Tibial nerve (tissue), 4 donors: ENCODE results near the gene CHST15. TPM values are rescaled to one million over a fixed set of nuclear protein-coding genes. Genes with fewer than 3 reads are reported as not detected.

Experiments used
- DNase-seq, 2 donors: peaks; one replicate each; pipeline ENCODE4 v3.0.0-alpha.2; 2019; ENCODE audit warnings: low spot score in 2 of 2
- H3K27ac ChIP-seq, 4 donors: fragments of 200-600 bp; sonication (generic) in 3 of 4; one replicate each; pipeline ENCODE4 v1.5.1; 2017 to 2019; ENCODE audit warnings: mild to moderate bottlenecking in 1 of 4
- H3K27me3 ChIP-seq, 2 donors: fragments of 200-600 bp; sonication (generic) in 1 of 2; one replicate each; pipeline versions ENCODE4 v1.5.1 to v1.6.0; 2017 to 2019
- H3K36me3 ChIP-seq, 3 donors: fragments of 200-600 bp; sonication (generic); one replicate each; pipeline ENCODE4 v1.5.1; 2018 to 2019
- H3K4me1 ChIP-seq, 4 donors: fragments of 200-600 bp; sonication (generic) in 3 of 4; one replicate each; pipeline ENCODE4 v1.5.1; 2017 to 2019
- H3K4me3 ChIP-seq, 4 donors: fragments of 200-600 bp; sonication (generic) in 3 of 4; one replicate each; pipeline ENCODE4 v1.5.1; 2017 to 2019; ENCODE audit warnings: mild to moderate bottlenecking in 1 of 4, moderate library complexity in 1 of 4
- H3K9me3 ChIP-seq, 4 donors: fragments of 200-600 bp; sonication (generic) in 3 of 4; one replicate each; pipeline ENCODE4 v1.5.1; 2017 to 2019
- EP300 ChIP-seq, 2 donors: sonication (generic); formaldehyde crosslinking; IDR thresholded peaks; one replicate each; pipeline ENCODE4 v1.6.1; 2017; ENCODE audit warnings: antibody characterized with exemption in 2 of 2, mild to moderate bottlenecking in 1 of 2
- POLR2A ChIP-seq, 2 donors: fragments of 450-650 bp; IDR thresholded peaks; one replicate each; pipeline ENCODE4 v1.6.1; 2017; ENCODE audit warnings: antibody characterized with exemption in 2 of 2, mild to moderate bottlenecking in 2 of 2, moderate library complexity in 2 of 2
- WGBS, 2 donors: methylation state at CpG; one replicate each; pipeline ENCODE4 v1.1.5; 2018; 5-methylcytosine and 5-hydroxymethylcytosine counted together
- total RNA-seq, 4 donors: library from RNA; depleted of rRNA; stranded (reverse); fragments of >200 nt; gene quantifications; one replicate each; pipeline ENCODE4 v1.1.0, GENCODE V29; 2016
- TF ChIP-seq, protein P1 (sequence below), 5 experiments: fragments of 200-600 bp in 3 of 5; fragments of 450-650 bp in 2 of 5; sonication (generic) in 3 of 5; IDR thresholded peaks; one replicate each; pipeline ENCODE4 v1.5.1; 2016 to 2019; ENCODE audit warnings: antibody characterized with exemption in 5 of 5, mild to moderate bottlenecking in 3 of 5, moderate library complexity in 2 of 5

CHST15 gene
- total RNA-seq, 4 donors from 2014 or later = 29.8 to 45.6 (median 34.3) TPM

DNA sequence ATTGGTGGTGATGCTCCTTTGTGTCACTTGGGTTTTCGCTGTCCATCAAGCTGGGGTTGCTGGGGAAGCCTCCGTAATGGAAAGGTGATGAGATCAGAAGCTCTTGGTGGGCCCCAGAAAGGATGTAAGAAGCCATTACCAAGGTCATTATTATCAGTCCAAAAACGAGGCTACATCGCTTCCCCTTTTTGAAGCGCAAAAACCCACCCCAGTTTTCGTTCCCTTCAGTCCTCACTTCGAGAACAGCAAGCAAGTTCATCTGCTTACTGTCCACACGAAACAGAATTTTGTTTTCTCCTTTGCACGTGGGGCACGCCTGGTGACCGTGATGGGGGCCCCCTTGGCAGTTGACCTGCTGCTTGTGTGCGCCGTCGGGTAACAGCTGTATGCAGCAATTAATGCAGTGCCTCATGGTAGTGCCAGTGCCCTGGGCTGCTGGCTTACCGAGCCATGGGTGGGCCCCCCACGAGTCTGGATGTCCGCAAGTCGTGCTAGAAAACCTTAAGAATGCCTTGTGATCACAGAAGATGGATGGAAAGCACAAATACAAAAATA, 47.5 kb downstream of the CHST15 start:
- Histone ChIP-seq H3K27me3 (no peaks in the 10 kb centered on the region), H3K4me1 (peaks cover 0 to 33% (median 9%) of the 10 kb centered on the region in 4 donors), H3K4me3 (no peak overlapping the region), H3K9me3 (peaks cover 0 to 3% (median 0%) of the 10 kb centered on the region in 4 donors), H3K27ac (no peak overlapping the region), H3K36me3 (peaks cover 0 to 19% (median 0%) of the 10 kb centered on the region in 3 donors)
- DNase-seq = no peak
- WGBS, 2 donors = 88 to 90% methylated on average over 18 of the region's 18 CpGs
- TF ChIP-seq, protein P1, sequence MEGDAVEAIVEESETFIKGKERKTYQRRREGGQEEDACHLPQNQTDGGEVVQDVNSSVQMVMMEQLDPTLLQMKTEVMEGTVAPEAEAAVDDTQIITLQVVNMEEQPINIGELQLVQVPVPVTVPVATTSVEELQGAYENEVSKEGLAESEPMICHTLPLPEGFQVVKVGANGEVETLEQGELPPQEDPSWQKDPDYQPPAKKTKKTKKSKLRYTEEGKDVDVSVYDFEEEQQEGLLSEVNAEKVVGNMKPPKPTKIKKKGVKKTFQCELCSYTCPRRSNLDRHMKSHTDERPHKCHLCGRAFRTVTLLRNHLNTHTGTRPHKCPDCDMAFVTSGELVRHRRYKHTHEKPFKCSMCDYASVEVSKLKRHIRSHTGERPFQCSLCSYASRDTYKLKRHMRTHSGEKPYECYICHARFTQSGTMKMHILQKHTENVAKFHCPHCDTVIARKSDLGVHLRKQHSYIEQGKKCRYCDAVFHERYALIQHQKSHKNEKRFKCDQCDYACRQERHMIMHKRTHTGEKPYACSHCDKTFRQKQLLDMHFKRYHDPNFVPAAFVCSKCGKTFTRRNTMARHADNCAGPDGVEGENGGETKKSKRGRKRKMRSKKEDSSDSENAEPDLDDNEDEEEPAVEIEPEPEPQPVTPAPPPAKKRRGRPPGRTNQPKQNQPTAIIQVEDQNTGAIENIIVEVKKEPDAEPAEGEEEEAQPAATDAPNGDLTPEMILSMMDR (IDR thresholded peaks at IDR 0.05) = no peak
- no peak for TF ChIP-seq EP300 (IDR thresholded peaks at IDR 0.05)
- no peak for TF ChIP-seq POLR2A (IDR thresholded peaks at IDR 0.05)

DNA sequence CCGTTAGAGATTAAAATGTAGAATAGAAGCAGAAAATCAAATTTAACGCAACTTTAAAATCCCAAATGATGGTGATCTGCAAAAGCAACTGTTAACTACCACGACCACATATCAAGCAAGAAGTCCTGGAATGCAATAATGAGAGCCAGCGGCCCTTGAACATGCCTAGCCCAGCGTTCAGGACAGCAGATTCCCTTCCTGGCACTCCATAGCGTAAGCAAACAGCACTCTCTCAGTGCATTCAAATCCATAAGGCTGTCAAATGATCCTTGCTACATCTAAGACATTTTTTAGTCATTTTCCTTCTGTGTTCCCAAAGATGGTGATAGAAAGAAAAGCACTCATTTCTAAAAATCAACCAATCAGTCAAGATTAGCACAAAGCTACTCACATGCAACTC, 48.1 kb downstream of the CHST15 start:
- Histone ChIP-seq H3K4me3 (no peak overlapping the region), H3K4me1 (peaks cover 0 to 33% (median 9%) of the 10 kb centered on the region in 4 donors), H3K27me3 (no peaks in the 10 kb centered on the region), H3K9me3 (peaks cover 0 to 3% (median 0%) of the 10 kb centered on the region in 4 donors), H3K36me3 (peaks cover 0 to 19% (median 0%) of the 10 kb centered on the region in 3 donors), H3K27ac (no peak overlapping the region)
- DNase-seq = no peak
- WGBS, 2 donors = 76 to 78% methylated on average over 6 of the region's 6 CpGs
- no peak for TF ChIP-seq EP300 (IDR thresholded peaks at IDR 0.05)
- TF ChIP-seq POLR2A (IDR thresholded peaks at IDR 0.05) = no peak
- TF ChIP-seq, protein P1 (IDR thresholded peaks at IDR 0.05) = no peak

DNA sequence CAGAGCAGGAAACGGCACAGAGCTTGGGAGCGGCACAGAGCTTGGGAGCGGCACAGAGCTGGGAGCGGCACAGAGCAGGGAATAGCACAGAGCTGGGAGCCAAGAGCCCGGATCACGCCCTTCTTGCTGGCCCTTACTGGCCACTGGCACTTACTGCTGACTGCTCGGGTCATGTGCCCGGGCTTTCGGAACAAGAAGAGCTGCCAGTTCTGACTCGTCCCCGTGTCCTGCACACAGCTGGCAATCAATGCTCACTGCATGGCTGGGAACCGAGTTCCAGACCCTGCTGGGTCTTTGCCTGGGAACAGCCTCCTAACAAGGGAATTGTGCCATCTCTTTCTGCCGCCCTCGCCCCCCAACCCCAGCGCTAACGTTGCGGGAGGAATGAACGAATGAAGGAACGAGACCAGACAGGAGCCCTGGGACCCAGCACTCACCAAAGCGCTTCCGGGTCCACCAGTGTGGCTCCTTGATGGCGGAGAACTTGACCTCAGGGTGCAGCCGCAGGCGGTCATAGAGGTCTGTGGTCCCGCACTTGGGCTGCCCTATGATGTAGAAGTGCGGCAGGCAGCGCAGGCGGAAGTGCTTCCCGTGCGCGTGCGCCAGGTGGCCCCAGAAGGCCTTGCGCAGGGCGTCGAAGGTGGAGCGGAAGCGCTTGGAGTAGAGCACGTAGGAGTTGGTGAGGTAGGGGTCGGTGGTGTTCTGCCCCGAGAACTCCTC, 49.1 kb downstream of the CHST15 start:
- WGBS, 2 donors = 91 to 93% methylated on average over 40 of the region's 40 CpGs
- DNase-seq = no peak

DNA sequence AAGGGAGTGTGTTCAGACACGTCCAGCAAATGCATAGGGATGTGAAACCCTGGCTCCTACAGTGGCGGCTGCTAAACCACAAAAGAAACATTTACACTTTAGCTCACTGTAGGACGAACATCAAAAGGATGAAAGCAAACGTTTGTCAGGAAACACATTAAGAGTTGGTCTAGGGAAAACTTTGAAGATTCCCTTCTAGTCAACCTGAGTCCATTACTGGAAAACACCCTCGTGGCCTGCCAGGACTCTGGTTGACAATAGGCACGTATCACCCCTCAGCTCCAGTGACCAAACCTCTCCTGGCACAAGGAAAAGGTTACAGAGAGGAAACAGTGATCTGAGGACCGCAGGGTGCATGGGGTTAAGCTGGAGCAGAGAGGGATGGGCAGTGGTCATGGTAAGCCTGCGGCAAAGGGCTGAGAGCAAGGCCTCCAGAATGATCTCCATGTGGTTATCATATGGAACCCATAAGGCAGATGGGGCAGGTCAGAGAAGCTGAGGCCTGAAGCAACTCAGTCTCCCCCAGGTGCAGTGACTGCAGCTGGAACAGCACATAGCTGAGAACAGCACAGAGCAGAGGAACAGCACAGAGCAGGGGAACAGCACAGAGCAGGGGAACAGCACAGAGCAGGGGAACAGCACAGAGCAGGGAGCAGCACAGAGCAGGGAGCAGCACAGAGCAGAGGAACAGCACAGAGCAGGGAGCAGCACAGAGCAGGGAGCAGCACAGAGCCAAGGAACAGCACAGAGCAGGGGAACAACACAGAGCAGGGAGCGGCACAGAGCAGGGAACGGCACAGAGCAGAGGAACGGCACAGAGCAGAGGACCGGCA, 49.9 kb downstream of the CHST15 start:
- H3K27me3 ChIP-seq = no peaks in the 10 kb centered on the region
- no peak overlapping the region for H3K4me3 ChIP-seq
- peaks cover 0 to 3% (median 0%) of the 10 kb centered on the region in 4 donors for H3K9me3 ChIP-seq
- TF ChIP-seq EP300 (IDR thresholded peaks at IDR 0.05) = no peak
- TF ChIP-seq, protein P1 (IDR thresholded peaks at IDR 0.05) = no peak
- TF ChIP-seq POLR2A (IDR thresholded peaks at IDR 0.05) = no peak
- DNase-seq = no peak
- H3K27ac ChIP-seq = no peak overlapping the region
- WGBS, 2 donors = 54 to 62% methylated on average over 12 of the region's 12 CpGs
- H3K4me1 ChIP-seq = peaks cover 0 to 30% (median 5%) of the 10 kb centered on the region in 4 donors
- H3K36me3 ChIP-seq = peaks cover 0 to 28% (median 0%) of the 10 kb centered on the region in 3 donors

More for the DNA sequence above, 49.1 kb downstream of the CHST15 start:
- H3K9me3 ChIP-seq = peaks cover 0 to 3% (median 0%) of the 10 kb centered on the region in 4 donors
- H3K4me1 ChIP-seq = peaks cover 0 to 33% (median 7%) of the 10 kb centered on the region in 4 donors
- H3K27ac ChIP-seq = no peak overlapping the region
- H3K27me3 ChIP-seq = no peaks in the 10 kb centered on the region
- H3K36me3 ChIP-seq = peaks cover 0 to 23% (median 0%) of the 10 kb centered on the region in 3 donors
- H3K4me3 ChIP-seq = no peak overlapping the region
- TF ChIP-seq EP300 (IDR thresholded peaks at IDR 0.05) = no peak
- TF ChIP-seq, protein P1 (IDR thresholded peaks at IDR 0.05) = no peak
- no peak for TF ChIP-seq POLR2A (IDR thresholded peaks at IDR 0.05)
